ENCODE results near the gene IZUMO2.

DNA sequence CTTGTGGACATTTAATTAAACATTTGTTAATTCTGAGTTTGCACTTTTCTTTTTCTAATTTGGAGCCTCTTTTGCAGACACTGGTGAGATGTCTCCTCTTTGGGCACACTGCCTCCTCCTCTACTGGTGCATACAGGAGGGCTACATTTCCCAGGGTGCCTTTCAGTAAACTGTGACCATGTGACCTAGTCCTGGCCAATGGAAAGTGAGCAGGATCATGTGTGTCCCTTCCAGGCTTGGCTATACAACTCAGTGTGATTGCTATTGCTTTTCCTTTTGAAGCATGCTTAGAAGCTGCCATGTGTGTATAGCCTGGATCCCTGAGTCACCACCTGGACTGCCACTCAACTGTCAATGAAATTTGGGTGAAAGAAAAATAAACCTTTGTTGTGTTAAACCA, 4.5 kb downstream of the IZUMO2 start:
- TF ChIP-seq POLR2A (IDR thresholded peaks at IDR 0.05; ENCODE audit: low read length) (no peak), GATA1 (IDR thresholded peaks at IDR 0.05; ENCODE audit: low read depth, low read length) (no peak)

All from erythroblast (primary cell).